ENCODE results near the gene MBP.

- TF ChIP-seq CTCF (IDR thresholded peaks at IDR 0.05; ENCODE audit: low read depth, low read length) (no peak), MAX (IDR thresholded peaks at IDR 0.05; ENCODE audit: low read depth, low read length) (no peak)
Observed at GRCh38 chr18:77092104-77093066, 40.2 kb downstream of the MBP start.
